ENCODE results near the gene ELOA.

ELOA gene

DNA sequence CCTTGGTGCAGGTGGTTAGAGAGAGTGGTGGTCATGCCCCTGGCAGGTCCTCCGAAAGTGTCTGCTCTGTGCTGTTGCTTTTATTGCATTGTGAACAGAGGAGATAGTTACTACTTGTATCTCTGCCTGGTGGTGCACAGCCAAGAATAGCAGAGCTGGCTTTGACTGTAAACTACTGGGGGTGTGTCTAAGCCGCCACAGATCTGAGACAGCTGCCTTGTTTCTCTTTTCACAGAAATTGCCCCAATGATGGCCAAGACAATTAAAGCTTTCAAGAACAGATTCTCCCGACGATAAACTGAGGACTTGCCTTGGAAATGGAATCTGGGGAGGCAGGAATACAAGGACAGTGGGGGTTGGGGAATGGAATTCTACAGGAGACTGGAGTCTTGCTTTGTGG is 16.0 kb downstream of the ELOA start:
- CTCF ChIA-PET, result interaction anchor here (0.8 to 3.0 kb wide), 2 partner anchors 12 to 67 kb away, joined by 3 to 18 read pairs; no protein-coding TSS in a partner anchor
- DNase-seq (ENCODE audit: extremely low spot score), result no peak
- TF ChIP-seq, protein P1, sequence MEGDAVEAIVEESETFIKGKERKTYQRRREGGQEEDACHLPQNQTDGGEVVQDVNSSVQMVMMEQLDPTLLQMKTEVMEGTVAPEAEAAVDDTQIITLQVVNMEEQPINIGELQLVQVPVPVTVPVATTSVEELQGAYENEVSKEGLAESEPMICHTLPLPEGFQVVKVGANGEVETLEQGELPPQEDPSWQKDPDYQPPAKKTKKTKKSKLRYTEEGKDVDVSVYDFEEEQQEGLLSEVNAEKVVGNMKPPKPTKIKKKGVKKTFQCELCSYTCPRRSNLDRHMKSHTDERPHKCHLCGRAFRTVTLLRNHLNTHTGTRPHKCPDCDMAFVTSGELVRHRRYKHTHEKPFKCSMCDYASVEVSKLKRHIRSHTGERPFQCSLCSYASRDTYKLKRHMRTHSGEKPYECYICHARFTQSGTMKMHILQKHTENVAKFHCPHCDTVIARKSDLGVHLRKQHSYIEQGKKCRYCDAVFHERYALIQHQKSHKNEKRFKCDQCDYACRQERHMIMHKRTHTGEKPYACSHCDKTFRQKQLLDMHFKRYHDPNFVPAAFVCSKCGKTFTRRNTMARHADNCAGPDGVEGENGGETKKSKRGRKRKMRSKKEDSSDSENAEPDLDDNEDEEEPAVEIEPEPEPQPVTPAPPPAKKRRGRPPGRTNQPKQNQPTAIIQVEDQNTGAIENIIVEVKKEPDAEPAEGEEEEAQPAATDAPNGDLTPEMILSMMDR (IDR thresholded peaks at IDR 0.05; ENCODE audit: control extremely low read depth, extremely low read depth, low read depth, missing control alignments), result no peak
- POLR2A ChIA-PET, result no interaction called here

- CTCF ChIA-PET, result interaction anchor here (0.9 to 1.9 kb wide), 3 partner anchors 8 to 18 kb away, joined by 4 to 12 read pairs (median 4); no protein-coding TSS in a partner anchor
- POLR2A ChIA-PET, result no interaction called here
- TF ChIP-seq, protein P1 (IDR thresholded peaks at IDR 0.05; ENCODE audit: control extremely low read depth, extremely low read depth, low read depth, missing control alignments), result no peak
- no peak for DNase-seq (ENCODE audit: extremely low spot score)
These were observed 19.8 kb downstream of the ELOA start for GRCh38 chr1:23763041-23763577.

- TF ChIP-seq, protein P1 (IDR thresholded peaks at IDR 0.05; ENCODE audit: control extremely low read depth, extremely low read depth, low read depth, missing control alignments), result no peak
- ChIA-PET CTCF (interaction anchor here (1.4 to 2.7 kb wide), 3 partner anchors 17 to 148 kb away, joined by 3 to 8 read pairs (median 6); no protein-coding TSS in a partner anchor), POLR2A (interaction anchor here (1.6 kb wide), 1 partner anchor 10 kb away, joined by 5 read pairs; the partner anchor contains the start of gene PITHD1)
- DNase-seq (ENCODE audit: extremely low spot score), result no peak
These were observed 25.5 kb downstream of the ELOA start for GRCh38 chr1:23768733-23769132.

DNA sequence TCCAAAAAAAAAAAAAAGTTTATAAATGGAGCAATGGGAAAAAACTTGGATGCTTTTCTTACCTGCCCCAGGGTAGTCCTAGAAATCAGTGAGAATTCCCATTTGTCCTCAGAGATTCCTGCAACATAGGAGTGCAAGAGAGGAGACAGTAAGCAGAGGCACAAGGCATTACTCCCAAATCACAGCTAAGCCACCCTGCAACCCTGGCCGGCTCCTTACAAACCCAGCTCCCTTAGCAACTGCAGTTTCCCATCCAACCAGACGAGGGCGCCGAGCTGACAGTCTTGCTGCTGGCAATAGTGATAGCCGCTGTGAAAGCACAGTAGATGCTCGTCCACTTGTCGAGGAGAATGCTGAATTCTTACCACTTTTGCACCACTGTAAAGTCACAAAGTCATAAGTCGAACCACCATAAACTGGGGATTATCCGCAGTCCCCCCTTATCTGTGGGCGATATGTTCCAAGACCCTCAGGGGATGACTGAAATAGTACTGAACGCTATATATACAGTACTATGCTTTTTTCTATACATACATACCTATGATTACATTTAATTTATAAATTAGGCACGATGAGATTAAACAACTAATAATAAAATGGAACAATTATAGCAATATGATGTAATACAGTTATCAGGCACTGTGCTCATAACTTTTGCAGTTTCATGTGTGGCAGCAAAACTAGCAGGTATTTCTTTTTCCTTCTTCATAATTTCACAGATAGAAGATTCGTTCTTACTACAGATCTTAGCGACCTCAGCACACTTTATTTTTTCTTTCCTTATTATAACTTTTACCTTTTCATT is 29.0 kb downstream of the ELOA start:
- ChIA-PET CTCF (interaction anchor here (0.6 to 3.0 kb wide), 59 partner anchors 9 to 643 kb away, joined by 3 to 66 read pairs (median 5); partner anchors contain the start of genes CNR2, ELOA, FUCA1 and GALE), POLR2A (interaction anchor here (0.9 kb wide), 1 partner anchor 144 kb away, joined by 4 read pairs; no protein-coding TSS in a partner anchor)
- peak; percentile 77 for DNase-seq (ENCODE audit: extremely low spot score)
- TF ChIP-seq, protein P1 (IDR thresholded peaks at IDR 0.05; ENCODE audit: control extremely low read depth, extremely low read depth, low read depth, missing control alignments), result peak; percentile 96

GRCh38 chr1:23772854-23773242 is 29.6 kb downstream of the ELOA start:
- TF ChIP-seq, protein P1 (IDR thresholded peaks at IDR 0.05; ENCODE audit: control extremely low read depth, extremely low read depth, low read depth, missing control alignments), result no peak
- ChIA-PET CTCF (interaction anchor here (2.0 to 7.9 kb wide), 2 partner anchors 18 to 144 kb away, joined by 5 to 67 read pairs; no protein-coding TSS in a partner anchor), POLR2A (no interaction called here)
- DNase-seq (ENCODE audit: extremely low spot score), result no peak

GRCh38 chr1:23774174-23774880 is 31.1 kb downstream of the ELOA start:
- POLR2A ChIA-PET, result interaction anchor here (0.6 kb wide), 4 partner anchors 35 to 1617 kb away, joined by 3 to 6 read pairs (median 6); no protein-coding TSS in a partner anchor
- CTCF ChIA-PET, result interaction anchor here (1.0 to 7.9 kb wide), 7 partner anchors 20 to 142 kb away, joined by 3 to 67 read pairs (median 4); partner anchors contain the start of gene CNR2
- no peak for DNase-seq (ENCODE audit: extremely low spot score)
- TF ChIP-seq, protein P1 (IDR thresholded peaks at IDR 0.05; ENCODE audit: control extremely low read depth, extremely low read depth, low read depth, missing control alignments), result no peak
